Mesenchymal stem cell (in vitro differentiated cells and primary cell): Measurements from ENCODE around the gene ADAM20.

Experiments
- DNase-seq: peaks from one replicate; pipeline ENCODE4 v3.0.0-alpha.2; 2013
- H2AFZ ChIP-seq: one replicate; pipeline ENCODE4 v1.6.1; 2013; ENCODE audit warnings: low read depth, mild to moderate bottlenecking, control low read depth, inconsistent platforms, low read length, moderate library complexity
- H2AK5ac ChIP-seq: 2 replicates; pipeline ENCODE4 v1.6.1; 2013; ENCODE audit warnings: low read length, moderate library complexity, mild to moderate bottlenecking, inconsistent platforms; ENCODE audit not compliant: severe bottlenecking
- H2BK120ac ChIP-seq: one replicate; pipeline ENCODE4 v1.6.1; 2013; ENCODE audit warnings: low read depth, mild to moderate bottlenecking, inconsistent platforms, low read length, moderate library complexity
- H2BK12ac ChIP-seq, 2 experiments: one replicate each; pipeline ENCODE4 v1.6.1; 2013; ENCODE audit warnings: inconsistent platforms in 2 of 2, low read length in 2 of 2, mild to moderate bottlenecking in 2 of 2, moderate library complexity in 2 of 2, control low read depth in 1 of 2
- H2BK15ac ChIP-seq: one replicate; pipeline ENCODE4 v1.6.1; 2013; ENCODE audit warnings: mild to moderate bottlenecking, low read depth, inconsistent platforms; ENCODE audit not compliant: poor library complexity, severe bottlenecking
- H2BK5ac ChIP-seq: 2 replicates; pipeline ENCODE4 v1.6.1; 2013; ENCODE audit warnings: low read depth, mild to moderate bottlenecking, low read length, control low read depth, inconsistent platforms; ENCODE audit not compliant: poor library complexity, severe bottlenecking
- H3K14ac ChIP-seq, 2 experiments: one replicate each; pipeline ENCODE4 v1.6.1; 2013; ENCODE audit warnings: inconsistent platforms in 2 of 2, low read length in 2 of 2, control low read depth in 1 of 2, mild to moderate bottlenecking in 1 of 2, moderate library complexity in 1 of 2
- H3K18ac ChIP-seq, 2 experiments: one replicate each; pipeline ENCODE4 v1.6.1; 2013; ENCODE audit warnings: inconsistent platforms in 2 of 2, low read length in 2 of 2, control low read depth in 1 of 2, low read depth in 1 of 2, mild to moderate bottlenecking in 1 of 2
- H3K23ac ChIP-seq, 2 experiments: one replicate each; pipeline ENCODE4 v1.6.1; 2013; ENCODE audit warnings: inconsistent platforms in 2 of 2, low read length in 2 of 2, mild to moderate bottlenecking in 2 of 2, moderate library complexity in 2 of 2, control low read depth in 1 of 2
- H3K27ac ChIP-seq: 2 replicates; pipeline ENCODE4 v1.5.1; 2013; ENCODE audit warnings: mild to moderate bottlenecking, moderate library complexity, low read length, control low read depth, inconsistent platforms; ENCODE audit not compliant: poor library complexity, severe bottlenecking
- H3K27me3 ChIP-seq, 2 experiments: 2 replicates each; pipeline versions ENCODE4 v1.6.1 to v1.7.0; 2013; ENCODE audit warnings: low read length in 2 of 2, mild to moderate bottlenecking in 2 of 2, moderate library complexity in 2 of 2, control low read depth in 1 of 2, inconsistent platforms in 1 of 2; ENCODE audit not compliant: control insufficient read depth in 1 of 2, insufficient read depth in 1 of 2
- H3K36me3 ChIP-seq, 2 experiments: 2 replicates each; pipeline versions ENCODE4 v1.6.1 to v1.7.0; 2013; ENCODE audit warnings: low read length in 2 of 2, control low read depth in 1 of 2, inconsistent platforms in 1 of 2, low read depth in 1 of 2, mild to moderate bottlenecking in 1 of 2; ENCODE audit not compliant: insufficient read depth in 2 of 2, control insufficient read depth in 1 of 2
- H3K4ac ChIP-seq, 2 experiments: one replicate each; pipeline ENCODE4 v1.6.1; 2013; ENCODE audit warnings: inconsistent platforms in 2 of 2, low read length in 2 of 2, mild to moderate bottlenecking in 2 of 2, moderate library complexity in 2 of 2, control low read depth in 1 of 2, low read depth in 1 of 2
- H3K4me1 ChIP-seq: 2 replicates; pipeline ENCODE4 v1.6.1; 2013; ENCODE audit warnings: low read depth, low read length, control low read depth; ENCODE audit not compliant: control insufficient read depth, insufficient read depth
- H3K4me2 ChIP-seq: 2 replicates; pipeline ENCODE4 v1.6.1; 2013; ENCODE audit warnings: low read length, mild to moderate bottlenecking, inconsistent platforms; ENCODE audit not compliant: poor library complexity, severe bottlenecking
- H3K4me3 ChIP-seq, 2 experiments: 2 replicates each; pipeline versions ENCODE4 v1.5.1 to v1.7.0; 2013; ENCODE audit warnings: low read length in 2 of 2, mild to moderate bottlenecking in 2 of 2, control low read depth in 1 of 2, low read depth in 1 of 2; ENCODE audit not compliant: insufficient read depth in 1 of 2
- H3K79me1 ChIP-seq: replicated peaks from 2 replicates; pipeline ENCODE4 v1.6.1; 2013; ENCODE audit warnings: mild to moderate bottlenecking, control low read depth, low read length, inconsistent platforms; ENCODE audit not compliant: poor library complexity, severe bottlenecking
- H3K9ac ChIP-seq: 2 replicates; pipeline ENCODE4 v1.7.0; 2013; ENCODE audit warnings: mild to moderate bottlenecking, low read length, moderate library complexity
- H3K9me3 ChIP-seq: 2 replicates; pipeline ENCODE4 v1.7.0; 2013; ENCODE audit warnings: mild to moderate bottlenecking, low read length; ENCODE audit not compliant: control insufficient read depth
- H4K8ac ChIP-seq: one replicate; pipeline ENCODE4 v1.6.1; 2013; ENCODE audit warnings: inconsistent platforms, mild to moderate bottlenecking, low read length, moderate library complexity
- H4K91ac ChIP-seq: one replicate; pipeline ENCODE4 v1.6.1; 2013; ENCODE audit warnings: mild to moderate bottlenecking, low read length, inconsistent platforms
- WGBS: methylation state at CpG from one replicate; pipeline ENCODE4 v1.1.7; 2013; ENCODE audit warnings: mixed read lengths; 5-methylcytosine and 5-hydroxymethylcytosine counted together

The ADAM20 gene

GRCh38 chr14:70567791-70568190 lies 33.0 kb upstream of the ADAM20 start:
- Histone ChIP-seq H2BK120ac (no peak overlapping the region), H3K79me1 (peaks cover 17% of the 10 kb centered on the region), H3K4ac (no peak overlapping the region), H3K27me3 (no peaks in the 10 kb centered on the region), H3K9me3 (peaks cover 10% of the 10 kb centered on the region), H2AK5ac (no peak overlapping the region), H3K23ac (no peak overlapping the region), H3K4me2 (no peak overlapping the region), H3K9ac (no peak overlapping the region), H4K91ac (no peak overlapping the region), H4K8ac (no peak overlapping the region), H3K4me1 (no peaks in the 10 kb centered on the region), H3K4me3 (no peak overlapping the region), H2BK5ac (no peak overlapping the region), H3K27ac (no peak overlapping the region), H2AFZ (no peak overlapping the region), H3K36me3 (peaks cover 18 to 47% of the 10 kb centered on the region in 2 experiments), H3K14ac (no peak overlapping the region), H3K18ac (no peak overlapping the region), H2BK12ac (no peak overlapping the region), H2BK15ac (no peak overlapping the region)
- WGBS, result 73% methylated on average over 2 of the region's 2 CpGs
- DNase-seq, result peak; percentile 46

GRCh38 chr14:70563869-70564268 lies 29.1 kb upstream of the ADAM20 start:
- Histone ChIP-seq H2BK5ac (no peak overlapping the region), H3K9ac (no peak overlapping the region), H3K4me3 (no peak overlapping the region), H2BK120ac (no peak overlapping the region), H3K18ac (no peak overlapping the region), H3K4me1 (no peaks in the 10 kb centered on the region), H3K4me2 (no peak overlapping the region), H3K79me1 (peaks cover 20% of the 10 kb centered on the region), H2AK5ac (no peak overlapping the region), H4K91ac (no peak overlapping the region), H3K9me3 (peaks cover 15% of the 10 kb centered on the region), H3K4ac (no peak overlapping the region), H3K23ac (no peak overlapping the region), H2BK15ac (no peak overlapping the region), H4K8ac (no peak overlapping the region), H3K27ac (no peak overlapping the region), H3K36me3 (peaks cover 25 to 61% of the 10 kb centered on the region in 2 experiments), H3K27me3 (no peaks in the 10 kb centered on the region), H3K14ac (no peak overlapping the region), H2AFZ (no peak overlapping the region), H2BK12ac (no peak overlapping the region)
- DNase-seq, result no peak
- 100% methylated on average over 1 of the region's 1 CpG for WGBS

- no peak overlapping the region for H2AK5ac ChIP-seq
- 97% methylated on average over 4 of the region's 4 CpGs for WGBS
- H3K4me1 ChIP-seq, result no peaks in the 10 kb centered on the region
- H2BK120ac ChIP-seq, result no peak overlapping the region
- H3K4ac ChIP-seq, result no peak overlapping the region
- peaks cover 25 to 61% of the 10 kb centered on the region in 2 experiments for H3K36me3 ChIP-seq
- H3K9me3 ChIP-seq, result peaks cover 15% of the 10 kb centered on the region
- no peak overlapping the region for H3K14ac ChIP-seq
- H2BK15ac ChIP-seq, result no peak overlapping the region
- H3K18ac ChIP-seq, result no peak overlapping the region
- no peak overlapping the region for H3K4me2 ChIP-seq
- H3K27me3 ChIP-seq, result no peaks in the 10 kb centered on the region
- H2AFZ ChIP-seq, result no peak overlapping the region
- no peak overlapping the region for H3K9ac ChIP-seq
- H3K27ac ChIP-seq, result no peak overlapping the region
- no peak overlapping the region for H3K4me3 ChIP-seq
- H4K8ac ChIP-seq, result no peak overlapping the region
- no peak overlapping the region for H4K91ac ChIP-seq
- no peak for DNase-seq
- peaks cover 20% of the 10 kb centered on the region for H3K79me1 ChIP-seq
- no peak overlapping the region for H2BK5ac ChIP-seq
- H3K23ac ChIP-seq, result no peak overlapping the region
- no peak overlapping the region for H2BK12ac ChIP-seq
These were observed 28.6 kb upstream of the ADAM20 start for GRCh38 chr14:70563417-70563816.

DNA sequence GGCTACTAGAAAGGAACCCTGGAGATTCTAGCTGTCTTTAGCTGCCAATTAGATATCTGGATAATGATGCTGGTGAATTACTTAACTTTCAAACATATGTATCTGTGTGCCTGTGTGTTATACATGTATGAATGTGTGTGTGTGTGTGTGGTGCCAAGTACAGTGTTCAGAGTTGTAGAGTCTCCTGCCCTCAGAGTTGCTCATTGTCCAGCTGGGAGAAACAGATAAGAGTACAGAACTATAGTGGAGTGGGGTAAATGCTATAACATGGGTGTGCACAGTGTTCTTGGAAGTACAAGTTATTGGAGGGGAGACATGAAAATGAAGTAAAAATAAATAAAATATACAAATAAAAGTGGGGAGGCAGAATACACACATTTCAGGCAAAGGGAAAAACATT lies 23.6 kb upstream of the ADAM20 start:
- Histone ChIP-seq H2BK15ac (no peak overlapping the region), H3K23ac (no peak overlapping the region), H3K79me1 (peaks cover 7% of the 10 kb centered on the region), H3K9me3 (peaks cover 5% of the 10 kb centered on the region), H3K4me2 (no peak overlapping the region), H2BK120ac (no peak overlapping the region), H3K14ac (no peak overlapping the region), H4K91ac (no peak overlapping the region), H3K4ac (no peak overlapping the region), H3K36me3 (peaks cover 13 to 27% of the 10 kb centered on the region in 2 experiments), H3K27me3 (no peaks in the 10 kb centered on the region), H2AK5ac (no peak overlapping the region), H3K27ac (no peak overlapping the region), H3K4me3 (no peak overlapping the region), H2BK12ac (no peak overlapping the region), H3K9ac (no peak overlapping the region), H2BK5ac (no peak overlapping the region), H2AFZ (no peak overlapping the region), H3K4me1 (no peaks in the 10 kb centered on the region), H4K8ac (no peak overlapping the region), H3K18ac (no peak overlapping the region)
- DNase-seq, result no peak
